Caco-2 (cell line): ENCODE results near the gene GFAP. TPM values are rescaled to one million over a fixed set of nuclear protein-coding genes. Genes with fewer than 3 reads are reported as not detected.

Experiments used
- BruUV-seq: library from RNA; stranded (reverse); fragments of 400-500 nt; replicated peaks from 2 replicates; lab custom pipeline; 2021; lab: Mats Ljungman, UMichigan
- CTCF ChIA-PET: fragments of 300-600 bp; sonication (Branson Sonifier 250); formaldehyde crosslinking; loops from one replicate; lab custom pipeline; 2022; ENCODE audit warnings: antibody characterized with exemption; lab: Charles Lee
- POLR2A ChIA-PET: fragments of 300-600 bp; sonication (Branson Sonifier 250); formaldehyde crosslinking; loops from one replicate; lab custom pipeline; 2022; ENCODE audit warnings: antibody characterized with exemption; lab: Charles Lee
- DNase-seq, 2 experiments: peaks; one replicate each; pipeline versions ENCODE4 v3.0.0 to v3.0.0-alpha.2; 2020 to 2022
- H3K27me3 ChIP-seq: replicated peaks from 2 replicates; pipeline ENCODE4 v1.6.0; 2011; ENCODE audit warnings: low read length; ENCODE audit not compliant: control insufficient read depth, insufficient read depth
- H3K36me3 ChIP-seq: 2 replicates; pipeline ENCODE4 v1.5.1; 2011; ENCODE audit warnings: low read length; ENCODE audit not compliant: control insufficient read depth, insufficient read depth
- H3K4me1 ChIP-seq: fragments of 250-450 bp; sonication (Bioruptor Pico); 2 replicates; pipeline ENCODE4 v1.5.1; 2020; ENCODE audit warnings: mild to moderate bottlenecking
- H3K4me3 ChIP-seq: 2 replicates; pipeline ENCODE4 v1.5.1; 2011; ENCODE audit warnings: low read depth, mild to moderate bottlenecking, control low read depth, low read length
- H3K9me3 ChIP-seq: fragments of 250-450 bp; sonication (Bioruptor Pico); 2 replicates; pipeline ENCODE4 v1.5.1; 2020; ENCODE audit warnings: mild to moderate bottlenecking, moderate library complexity
- H3K27ac Mint-ChIP-seq: one replicate; pipeline ENCODE4 v1.8.0; 2022; ENCODE audit warnings: mixed read lengths; ENCODE audit not compliant: unreplicated experiment
- H3K27me3 Mint-ChIP-seq: one replicate; pipeline ENCODE4 v1.8.0; 2022; ENCODE audit warnings: mixed read lengths; ENCODE audit not compliant: insufficient read depth, unreplicated experiment
- H3K36me3 Mint-ChIP-seq: one replicate; pipeline ENCODE4 v1.8.0; 2022; ENCODE audit warnings: mild to moderate bottlenecking, mixed read lengths; ENCODE audit not compliant: insufficient read depth, unreplicated experiment
- H3K4me1 Mint-ChIP-seq: one replicate; pipeline ENCODE4 v1.8.0; 2022; ENCODE audit warnings: low read depth, mixed read lengths; ENCODE audit not compliant: unreplicated experiment
- H3K4me3 Mint-ChIP-seq: one replicate; pipeline ENCODE4 v1.8.0; 2022; ENCODE audit warnings: mild to moderate bottlenecking, moderate library complexity, mixed read lengths; ENCODE audit not compliant: unreplicated experiment
- H3K9me3 Mint-ChIP-seq: one replicate; pipeline ENCODE4 v1.8.0; 2022; ENCODE audit warnings: mixed read lengths; ENCODE audit not compliant: unreplicated experiment
- CTCF ChIP-seq, 2 experiments: fragments of 200-600 bp in 1 of 2; IDR thresholded peaks; 1 replicate in 1 of 2; 2 replicates in 1 of 2; pipeline versions ENCODE4 v1.5.1 to v1.8.0; 2011 to 2022; ENCODE audit warnings: antibody characterized with exemption in 1 of 2, control low read depth in 1 of 2, inconsistent platforms in 1 of 2, low read depth in 1 of 2, low read length in 1 of 2, mild to moderate bottlenecking in 1 of 2, moderate library complexity in 1 of 2; ENCODE audit not compliant: insufficient read depth in 1 of 2, severe bottlenecking in 1 of 2, unreplicated experiment in 1 of 2
- intact Hi-C: fragments of 100-400 bp; cut with micrococcal nuclease; formaldehyde crosslinking; loops from one replicate; pipeline ENCODE4 v1.10.0; 2022; ENCODE audit not compliant: unreplicated experiment
- total RNA-seq: library from RNA; stranded (reverse); gene quantifications from 2 replicates; pipeline ENCODE4 v1.2.3, GENCODE V29; 2022

GFAP gene
- total RNA-seq, 1 experiment from 2014 or later: not detected

- Mint-ChIP-seq H3K4me1 (peaks cover 10% of the 10 kb centered on the region), H3K27ac (no peak overlapping the region), H3K27me3 (peaks cover 6% of the 10 kb centered on the region), H3K4me3 (no peak overlapping the region), H3K9me3 (no peaks in the 10 kb centered on the region), H3K36me3 (no peaks in the 10 kb centered on the region)
- TF ChIP-seq CTCF (IDR thresholded peaks at IDR 0.05; ENCODE audit: insufficient read depth in 1 of 2, low read depth in 1 of 2, low read length in 1 of 2, severe bottlenecking in 1 of 2, unreplicated experiment in 1 of 2): peak in 1 of 2 experiments; percentile 53
- CTCF ChIA-PET: interaction anchor here (0.7 to 2.2 kb wide), 6 partner anchors 9 to 224 kb away, joined by 4 to 12 read pairs (median 4); partner anchors contain the start of genes ACBD4 and EFTUD2
- no peaks in the 10 kb centered on the region for H3K9me3 ChIP-seq
- no peak overlapping the region for H3K4me3 ChIP-seq
- BruUV-seq: no TSS peak
- H3K36me3 ChIP-seq: no peaks in the 10 kb centered on the region
- H3K27me3 ChIP-seq: no peaks in the 10 kb centered on the region
- peak; percentile 72 to 78 for DNase-seq
- peaks cover 5% of the 10 kb centered on the region; the same call in 1 of the 2 replicates for H3K4me1 ChIP-seq
- intact Hi-C loops: no loop called here
- POLR2A ChIA-PET: interaction anchor here (1.0 kb wide), 1 partner anchor 13 kb away, joined by 3 read pairs; the partner anchor contains the start of gene EFTUD2
Measured at GRCh38 chr17:44911133-44912001, 3.9 kb downstream of the GFAP start.

- H3K27me3 Mint-ChIP-seq: peaks cover 6% of the 10 kb centered on the region
- CTCF ChIA-PET: interaction anchor here (0.5 to 2.2 kb wide), 7 partner anchors 8 to 225 kb away, joined by 3 to 12 read pairs (median 4); partner anchors contain the start of genes ACBD4 and EFTUD2
Measured at GRCh38 chr17:44910231-44911106, 4.8 kb downstream of the GFAP start.

More at GRCh38 chr17:44910231-44911106, 4.8 kb downstream of the GFAP start:
- no peak overlapping the region for H3K27ac Mint-ChIP-seq
- H3K27me3 ChIP-seq: no peaks in the 10 kb centered on the region
- no peaks in the 10 kb centered on the region for H3K9me3 Mint-ChIP-seq
- no peak overlapping the region for H3K4me3 ChIP-seq
- H3K4me1 ChIP-seq: peaks cover 4% of the 10 kb centered on the region
- no peak for DNase-seq
- intact Hi-C loops: no loop called here
- H3K36me3 Mint-ChIP-seq: no peaks in the 10 kb centered on the region
- BruUV-seq: no TSS peak
- TF ChIP-seq CTCF (IDR thresholded peaks at IDR 0.05; ENCODE audit: insufficient read depth in 1 of 2, low read depth in 1 of 2, low read length in 1 of 2, severe bottlenecking in 1 of 2, unreplicated experiment in 1 of 2): no peak
- H3K9me3 ChIP-seq: no peaks in the 10 kb centered on the region
- POLR2A ChIA-PET: interaction anchor here (1.0 kb wide), 1 partner anchor 12 kb away, joined by 3 read pairs; the partner anchor contains the start of gene EFTUD2
- H3K36me3 ChIP-seq: no peaks in the 10 kb centered on the region
- H3K4me1 Mint-ChIP-seq: peaks cover 19% of the 10 kb centered on the region
- H3K4me3 Mint-ChIP-seq: no peak overlapping the region
